Gastrocnemius medialis (tissue), 4 donors: ENCODE data around the gene PDE4D. TPM values are rescaled to one million over a fixed set of nuclear protein-coding genes. Genes with fewer than 3 reads are reported as not detected.
"Not testable (repeated sequence)": the region's sequence is repeated elsewhere in the genome, so short reads cannot be mapped to it uniquely, and the experiment has no call there.

Experiments
- ATAC-seq, 2 donors: fragments of 150-250 bp; one replicate each; pipeline ENCODE4 v1.9.1; 2016
- DNase-seq, 2 donors: peaks; one replicate each; pipeline ENCODE4 v3.0.0-alpha.2; 2019
- H3K27ac ChIP-seq, 4 donors: fragments of 200-600 bp; sonication (generic); 1 replicate in 1 of 4; 2 replicates in 3 of 4; pipeline ENCODE4 v1.5.1; 2016 to 2018; ENCODE audit warnings: mild to moderate bottlenecking in 2 of 4, moderate library complexity in 1 of 4
- H3K27me3 ChIP-seq, 3 donors: fragments of 200-600 bp; sonication (generic) in 2 of 3; 1 replicate in 1 of 3; 2 replicates in 2 of 3; pipeline versions ENCODE4 v1.5.1 to v1.6.0; 2016 to 2019; ENCODE audit warnings: mild to moderate bottlenecking in 1 of 3, moderate library complexity in 1 of 3
- H3K36me3 ChIP-seq, 2 donors: fragments of 200-600 bp; sonication (generic) in 1 of 2; one replicate each; pipeline ENCODE4 v1.5.1; 2017 to 2018
- H3K4me1 ChIP-seq, 2 donors: fragments of 200-600 bp; sonication (generic) in 1 of 2; one replicate each; pipeline ENCODE4 v1.5.1; 2016 to 2017; ENCODE audit warnings: mild to moderate bottlenecking in 2 of 2
- H3K4me3 ChIP-seq, 4 donors: fragments of 200-600 bp; sonication (generic) in 3 of 4; 1 replicate in 1 of 4; 2 replicates in 3 of 4; pipeline ENCODE4 v1.5.1; 2016 to 2019; ENCODE audit warnings: mild to moderate bottlenecking in 2 of 4
- H3K9me3 ChIP-seq, 3 donors: fragments of 200-600 bp; sonication (generic) in 2 of 3; 1 replicate in 1 of 3; 2 replicates in 2 of 3; pipeline ENCODE4 v1.5.1; 2016 to 2019
- CTCF ChIP-seq, 5 experiments: fragments of 450-650 bp in 3 of 5; fragments of 200-600 bp in 2 of 5; sonication (generic) in 2 of 5; IDR thresholded peaks in 4 of 5; conservative IDR thresholded peaks in 1 of 5; 1 replicate in 4 of 5; 2 replicates in 1 of 5; pipeline ENCODE4 v1.5.1; 2016 to 2019; ENCODE audit warnings: antibody characterized with exemption in 5 of 5, mild to moderate bottlenecking in 3 of 5, moderate library complexity in 3 of 5
- POLR2A ChIP-seq, 2 donors: fragments of 450-650 bp; IDR thresholded peaks; one replicate each; pipeline ENCODE4 v1.6.1; 2017; ENCODE audit warnings: antibody characterized with exemption in 2 of 2, mild to moderate bottlenecking in 2 of 2, moderate library complexity in 2 of 2
- in situ Hi-C, 4 donors: fragments of 200-750 bp; cut with MboI; loops; one replicate each; pipeline versions ENCODE4 v1.15.0 to v1.8.0; 2017; ENCODE audit warnings: low sequenced_read_pairs in 4 of 4
- intact Hi-C: fragments of 100-400 bp; cut with DNase I; formaldehyde crosslinking; loops from one replicate; pipeline ENCODE4 v1.15.1; 2023; ENCODE audit warnings: low total_unique reads
- total RNA-seq, 4 donors: library from RNA; depleted of rRNA; stranded (reverse); fragments of >200 nt; gene quantifications; one replicate each; pipeline versions ENCODE4 v1.1.0 to v1.2.3, GENCODE V29; 2016

Gene PDE4D
- total RNA-seq, 4 donors from 2014 or later: 133 to 223 (median 185) TPM

GRCh38 chr5:59473611-59474010 is 419.9 kb downstream of the PDE4D start:
- intact Hi-C loops (no loop called here), in situ Hi-C loops (no loop called here)
- no peaks in the 10 kb centered on the region for H3K9me3 ChIP-seq

DNA sequence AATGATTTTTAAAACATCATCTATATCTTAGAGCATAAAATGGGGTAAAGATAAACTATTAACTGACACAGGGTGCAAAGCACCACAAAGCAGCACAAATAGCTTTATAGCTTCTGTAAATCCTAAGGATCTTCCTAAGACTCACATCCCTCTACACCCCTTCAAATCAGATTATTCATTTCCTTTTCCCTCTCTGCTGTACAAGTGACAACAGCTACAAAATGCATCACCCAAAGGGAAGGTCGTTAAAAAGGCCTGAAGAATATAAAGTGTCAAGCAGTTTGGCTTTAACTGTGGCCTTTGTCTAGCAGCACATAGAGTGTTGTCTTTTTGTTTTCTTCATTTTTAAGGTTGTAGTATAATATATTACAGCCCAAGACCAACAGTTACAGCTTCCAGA is 422.1 kb downstream of the PDE4D start:
- no peaks in the 10 kb centered on the region for H3K9me3 ChIP-seq
- TF ChIP-seq POLR2A (IDR thresholded peaks at IDR 0.05) (no peak), CTCF (IDR thresholded peaks at IDR 0.05 in 4 of 5, conservative IDR thresholded peaks at IDR 0.05 in 1 of 5) (no peak)
- no peak overlapping the region for H3K4me3 ChIP-seq
- ATAC-seq (no peak), DNase-seq (no peak)
- H3K27ac ChIP-seq: no peak overlapping the region
- no peaks in the 10 kb centered on the region for H3K27me3 ChIP-seq
- H3K36me3 ChIP-seq: no peaks in the 10 kb centered on the region
- in situ Hi-C loops: no loop called here
- intact Hi-C loops: no loop called here
- peaks cover 17 to 37% of the 10 kb centered on the region in 2 donors for H3K4me1 ChIP-seq

More at GRCh38 chr5:59473611-59474010, 419.9 kb downstream of the PDE4D start:
- no peak for DNase-seq
- Histone ChIP-seq H3K27ac (no peak overlapping the region), H3K27me3 (no peaks in the 10 kb centered on the region), H3K4me3 (no peak overlapping the region), H3K4me1 (peaks cover 19 to 34% of the 10 kb centered on the region in 2 donors), H3K36me3 (no peaks in the 10 kb centered on the region)
- ATAC-seq: no peak
- TF ChIP-seq POLR2A (IDR thresholded peaks at IDR 0.05): no peak
- TF ChIP-seq CTCF (IDR thresholded peaks at IDR 0.05 in 4 of 5, conservative IDR thresholded peaks at IDR 0.05 in 1 of 5): no peak

DNA sequence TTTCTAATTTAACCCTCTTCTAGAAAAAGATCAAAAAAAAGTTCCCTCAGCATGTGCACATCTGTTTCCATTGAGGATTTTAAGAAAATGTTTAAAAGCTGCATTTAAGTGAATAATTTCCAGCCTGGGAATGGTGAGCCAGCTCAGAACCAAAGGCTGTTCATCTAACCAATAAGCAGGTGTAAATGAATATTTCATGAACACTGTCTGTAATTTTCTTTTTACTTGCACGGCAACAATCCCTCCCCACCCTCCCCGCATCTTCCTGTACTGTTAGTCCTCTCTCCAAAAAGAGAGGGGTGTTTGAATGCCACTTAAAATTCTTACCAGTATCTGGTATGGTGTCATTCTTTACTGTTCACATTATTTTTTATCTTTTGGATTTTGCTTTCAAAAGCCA is 425.6 kb downstream of the PDE4D start:
- intact Hi-C loops: no loop called here
- no peaks in the 10 kb centered on the region for H3K27me3 ChIP-seq
- H3K4me1 ChIP-seq: peaks cover 2 to 27% of the 10 kb centered on the region in 2 donors
- H3K36me3 ChIP-seq: no peaks in the 10 kb centered on the region
- in situ Hi-C loops: no loop called here
- no peak for TF ChIP-seq POLR2A (IDR thresholded peaks at IDR 0.05)
- TF ChIP-seq CTCF (IDR thresholded peaks at IDR 0.05 in 4 of 5, conservative IDR thresholded peaks at IDR 0.05 in 1 of 5): no peak
- H3K4me3 ChIP-seq: no peak overlapping the region
- DNase-seq (no peak), ATAC-seq (no peak)
- no peak overlapping the region for H3K27ac ChIP-seq
- no peaks in the 10 kb centered on the region for H3K9me3 ChIP-seq

DNA sequence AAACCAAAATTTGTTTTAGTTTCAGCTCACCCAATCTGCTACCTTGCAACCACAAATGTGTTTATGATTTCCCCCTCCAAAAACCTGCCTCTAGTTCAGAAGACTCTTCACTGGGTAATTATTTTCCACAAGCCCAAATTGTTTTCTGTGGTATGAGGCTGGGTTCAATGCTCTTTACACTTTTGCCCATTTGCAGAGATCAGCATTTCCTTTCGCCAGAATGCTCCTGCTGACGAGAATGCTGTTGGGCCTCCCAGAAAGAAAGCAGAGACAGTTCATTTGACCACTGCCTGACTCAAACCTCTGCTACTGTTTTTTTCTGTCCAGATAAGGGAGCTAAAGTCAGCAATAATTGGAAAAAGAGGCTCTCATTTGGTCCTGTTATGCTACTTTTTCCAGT is 427.3 kb downstream of the PDE4D start:
- intact Hi-C loops: no loop called here
- no peaks in the 10 kb centered on the region for H3K9me3 ChIP-seq
- H3K27ac ChIP-seq: no peak overlapping the region
- no peaks in the 10 kb centered on the region for H3K36me3 ChIP-seq
- in situ Hi-C loops: no loop called here
- DNase-seq (no peak), ATAC-seq (no peak)
- TF ChIP-seq CTCF (IDR thresholded peaks at IDR 0.05 in 4 of 5, conservative IDR thresholded peaks at IDR 0.05 in 1 of 5) (no peak), POLR2A (IDR thresholded peaks at IDR 0.05) (no peak)
- H3K27me3 ChIP-seq: no peaks in the 10 kb centered on the region
- H3K4me3 ChIP-seq: no peak overlapping the region
- H3K4me1 ChIP-seq: peaks cover 15 to 34% of the 10 kb centered on the region in 2 donors

- Histone ChIP-seq H3K27me3 (no peaks in the 10 kb centered on the region), H3K9me3 (no peaks in the 10 kb centered on the region), H3K27ac (peak overlapping the region in 1 of 4 donors; percentile 5), H3K4me1 (peaks cover 28 to 44% of the 10 kb centered on the region in 2 donors), H3K36me3 (no peaks in the 10 kb centered on the region), H3K4me3 (no peak overlapping the region)
- no peak for DNase-seq
- no peak for ATAC-seq
- intact Hi-C loops: no loop called here
- in situ Hi-C loops: no loop called here
- no peak for TF ChIP-seq POLR2A (IDR thresholded peaks at IDR 0.05)
- TF ChIP-seq CTCF (IDR thresholded peaks at IDR 0.05 in 4 of 5, conservative IDR thresholded peaks at IDR 0.05 in 1 of 5): no peak
Observed at GRCh38 chr5:59464969-59465368, 428.6 kb downstream of the PDE4D start.

- Histone ChIP-seq H3K27ac (peak overlapping the region in 2 of 4 donors; percentile 27 to 39), H3K4me1 (peaks cover 29 to 54% of the 10 kb centered on the region in 2 donors)
- ATAC-seq, H3K9me3 ChIP-seq, DNase-seq, in situ Hi-C loops, intact Hi-C loops, H3K27me3 ChIP-seq, H3K4me3 ChIP-seq, H3K36me3 ChIP-seq: not testable (repeated sequence)
Observed at GRCh38 chr5:59463618-59464166, 429.8 kb downstream of the PDE4D start.
